ENCODE results near the gene MMP8. TPM values are rescaled to one million over a fixed set of nuclear protein-coding genes. Genes with fewer than 3 reads are reported as not detected.

Gene MMP8
- total and polyA plus RNA-seq, 2 donors = 2.0 to 2.4 TPM

GRCh38 chr11:102678022-102678421, 46.7 kb downstream of the MMP8 start:
- H3K9me3 ChIP-seq (ENCODE audit: control insufficient read depth in 2 of 2, insufficient read depth in 1 of 2, low read length in 1 of 2) = no peaks in the 10 kb centered on the region
- no peaks in the 10 kb centered on the region for H3K36me3 ChIP-seq (ENCODE audit: control insufficient read depth in 2 of 2, insufficient read depth in 2 of 2, low read length in 1 of 2)
- DNase-seq (ENCODE audit: low read depth in 6 of 9, low spot score in 9 of 9) = no peak
- no peak overlapping the region for H3K4me3 ChIP-seq (ENCODE audit: low read length in 2 of 2)
- 88% methylated on average over 2 of the region's 2 CpGs for WGBS
- no peaks in the 10 kb centered on the region for H3K4me1 ChIP-seq (ENCODE audit: control insufficient read depth in 2 of 2, insufficient read depth in 2 of 2, low read length in 2 of 2)
- no peaks in the 10 kb centered on the region for H3K27me3 ChIP-seq (ENCODE audit: control insufficient read depth in 2 of 2, insufficient read depth in 1 of 2, low read length in 1 of 2)
- no peak overlapping the region for H3K27ac ChIP-seq (ENCODE audit: low read depth in 1 of 2, low read length in 1 of 2)

- no peak for DNase-seq (ENCODE audit: low read depth in 6 of 9, low spot score in 9 of 9)
- WGBS = 92% methylated on average over 2 of the region's 2 CpGs
- H3K36me3 ChIP-seq (ENCODE audit: control insufficient read depth in 2 of 2, insufficient read depth in 2 of 2, low read length in 1 of 2) = no peaks in the 10 kb centered on the region
- H3K4me3 ChIP-seq (ENCODE audit: low read length in 2 of 2) = no peak overlapping the region
- no peaks in the 10 kb centered on the region for H3K9me3 ChIP-seq (ENCODE audit: control insufficient read depth in 2 of 2, insufficient read depth in 1 of 2, low read length in 1 of 2)
- H3K4me1 ChIP-seq (ENCODE audit: control insufficient read depth in 2 of 2, insufficient read depth in 2 of 2, low read length in 2 of 2) = no peaks in the 10 kb centered on the region
- H3K27me3 ChIP-seq (ENCODE audit: control insufficient read depth in 2 of 2, insufficient read depth in 1 of 2, low read length in 1 of 2) = no peaks in the 10 kb centered on the region
- H3K27ac ChIP-seq (ENCODE audit: low read depth in 1 of 2, low read length in 1 of 2) = no peak overlapping the region
Observed at GRCh38 chr11:102676084-102676483, 48.7 kb downstream of the MMP8 start.

- WGBS = 92% methylated on average over 3 of the region's 3 CpGs
- H3K9me3 ChIP-seq (ENCODE audit: control insufficient read depth in 2 of 2, insufficient read depth in 1 of 2, low read length in 1 of 2) = no peaks in the 10 kb centered on the region
- DNase-seq (ENCODE audit: low read depth in 6 of 9, low spot score in 9 of 9) = no peak
Observed at GRCh38 chr11:102669664-102670063, 55.1 kb downstream of the MMP8 start.

GRCh38 chr11:102666331-102666957, 58.3 kb downstream of the MMP8 start:
- Histone ChIP-seq H3K4me1 (ENCODE audit: control insufficient read depth in 2 of 2, insufficient read depth in 2 of 2, low read length in 2 of 2) (no peaks in the 10 kb centered on the region), H3K9me3 (ENCODE audit: control insufficient read depth in 2 of 2, insufficient read depth in 1 of 2, low read length in 1 of 2) (no peaks in the 10 kb centered on the region), H3K27ac (ENCODE audit: low read depth in 1 of 2, low read length in 1 of 2) (no peak overlapping the region), H3K36me3 (ENCODE audit: control insufficient read depth in 2 of 2, insufficient read depth in 2 of 2, low read length in 1 of 2) (no peaks in the 10 kb centered on the region), H3K27me3 (ENCODE audit: control insufficient read depth in 2 of 2, insufficient read depth in 1 of 2, low read length in 1 of 2) (no peaks in the 10 kb centered on the region), H3K4me3 (ENCODE audit: low read length in 2 of 2) (no peak overlapping the region)
- WGBS = 11% methylated on average over 4 of the region's 4 CpGs
- DNase-seq (ENCODE audit: low read depth in 6 of 9, low spot score in 9 of 9) = peak in 6 of 9 donors; percentile 7 to 45 (median 16)

More at GRCh38 chr11:102669664-102670063, 55.1 kb downstream of the MMP8 start:
- Histone ChIP-seq H3K4me1 (ENCODE audit: control insufficient read depth in 2 of 2, insufficient read depth in 2 of 2, low read length in 2 of 2) (no peaks in the 10 kb centered on the region), H3K4me3 (ENCODE audit: low read length in 2 of 2) (no peak overlapping the region), H3K27ac (ENCODE audit: low read depth in 1 of 2, low read length in 1 of 2) (no peak overlapping the region), H3K27me3 (ENCODE audit: control insufficient read depth in 2 of 2, insufficient read depth in 1 of 2, low read length in 1 of 2) (no peaks in the 10 kb centered on the region), H3K36me3 (ENCODE audit: control insufficient read depth in 2 of 2, insufficient read depth in 2 of 2, low read length in 1 of 2) (no peaks in the 10 kb centered on the region)

GRCh38 chr11:102664001-102664752, 60.6 kb downstream of the MMP8 start:
- Histone ChIP-seq H3K27me3 (ENCODE audit: control insufficient read depth in 2 of 2, insufficient read depth in 1 of 2, low read length in 1 of 2) (no peaks in the 10 kb centered on the region), H3K36me3 (ENCODE audit: control insufficient read depth in 2 of 2, insufficient read depth in 2 of 2, low read length in 1 of 2) (no peaks in the 10 kb centered on the region), H3K9me3 (ENCODE audit: control insufficient read depth in 2 of 2, insufficient read depth in 1 of 2, low read length in 1 of 2) (no peaks in the 10 kb centered on the region), H3K4me1 (ENCODE audit: control insufficient read depth in 2 of 2, insufficient read depth in 2 of 2, low read length in 2 of 2) (no peaks in the 10 kb centered on the region), H3K4me3 (ENCODE audit: low read length in 2 of 2) (no peak overlapping the region), H3K27ac (ENCODE audit: low read depth in 1 of 2, low read length in 1 of 2) (no peak overlapping the region)
- 84% methylated on average over 13 of the region's 13 CpGs for WGBS
- peak in 3 of 9 donors; percentile 7 to 20 (median 11) for DNase-seq (ENCODE audit: low read depth in 6 of 9, low spot score in 9 of 9)

- H3K9me3 ChIP-seq (ENCODE audit: control insufficient read depth in 2 of 2, insufficient read depth in 1 of 2, low read length in 1 of 2) = no peaks in the 10 kb centered on the region
- no peak overlapping the region for H3K27ac ChIP-seq (ENCODE audit: low read depth in 1 of 2, low read length in 1 of 2)
- no peaks in the 10 kb centered on the region for H3K36me3 ChIP-seq (ENCODE audit: control insufficient read depth in 2 of 2, insufficient read depth in 2 of 2, low read length in 1 of 2)
- DNase-seq (ENCODE audit: low read depth in 6 of 9, low spot score in 9 of 9) = no peak
- no peak overlapping the region for H3K4me3 ChIP-seq (ENCODE audit: low read length in 2 of 2)
- no peaks in the 10 kb centered on the region for H3K4me1 ChIP-seq (ENCODE audit: control insufficient read depth in 2 of 2, insufficient read depth in 2 of 2, low read length in 2 of 2)
- no peaks in the 10 kb centered on the region for H3K27me3 ChIP-seq (ENCODE audit: control insufficient read depth in 2 of 2, insufficient read depth in 1 of 2, low read length in 1 of 2)
Observed at GRCh38 chr11:102662607-102663006, 62.1 kb downstream of the MMP8 start.

Other genes with a start within 250 kb of the MMP8 start
- 3.3 TPM for gene MMP7, start 194.2 kb downstream of the MMP8 start, total RNA-seq
- gene MMP7, start 194.2 kb downstream of the MMP8 start, polyA plus RNA-seq = 35.2 TPM
- 0.14 TPM for gene MMP20, start 99.6 kb downstream of the MMP8 start, total RNA-seq
- 0.23 TPM for gene MMP20, start 99.6 kb downstream of the MMP8 start, polyA plus RNA-seq
- gene MMP27, start 19.2 kb downstream of the MMP8 start, total RNA-seq = not detected
- 0.09 TPM for gene MMP27, start 19.2 kb downstream of the MMP8 start, polyA plus RNA-seq
- gene MMP10, start 55.7 kb upstream of the MMP8 start, total RNA-seq = 0.52 TPM
- 23.8 TPM for gene MMP10, start 55.7 kb upstream of the MMP8 start, polyA plus RNA-seq
- gene MMP1, start 73.2 kb upstream of the MMP8 start, total RNA-seq = 1.8 TPM
- 2.5 TPM for gene MMP1, start 73.2 kb upstream of the MMP8 start, polyA plus RNA-seq
- 0.28 TPM for gene MMP3, start 118.7 kb upstream of the MMP8 start, total RNA-seq
- 0.48 TPM for gene MMP3, start 118.7 kb upstream of the MMP8 start, polyA plus RNA-seq
- 10.8 TPM for gene MMP12, start 150.0 kb upstream of the MMP8 start, total RNA-seq
- 12.5 TPM for gene MMP12, start 150.0 kb upstream of the MMP8 start, polyA plus RNA-seq
- gene MMP13, start 230.8 kb upstream of the MMP8 start, total RNA-seq = 0.42 TPM
- 0.75 TPM for gene MMP13, start 230.8 kb upstream of the MMP8 start, polyA plus RNA-seq